Middle frontal gyrus (tissue), 1 donor: Measurements from ENCODE around the gene PRPF6.

Source experiments
- DNase-seq: peaks from one replicate; pipeline ENCODE4 v3.0.0-alpha.2; 2015; ENCODE audit warnings: low spot score; ENCODE audit errors: extremely low spot score

The PRPF6 gene

GRCh38 chr20:64032706-64033624, 52.0 kb downstream of the PRPF6 start:
- no peak for DNase-seq

GRCh38 chr20:64033981-64034493, 53.1 kb downstream of the PRPF6 start:
- DNase-seq: no peak

- DNase-seq: no peak
These were observed 54.4 kb downstream of the PRPF6 start for GRCh38 chr20:64035066-64035932.

- DNase-seq: no peak
These were observed 55.0 kb downstream of the PRPF6 start, which contains the start of gene C20orf204 for GRCh38 chr20:64035933-64036345. C20orf204 (plus strand) TSS chr20:64036182; CDS start chr20:64036324, 142 bp downstream.

GRCh38 chr20:64036346-64037198, 55.6 kb downstream of the PRPF6 start:
- no peak for DNase-seq

GRCh38 chr20:64037199-64037497, 56.2 kb downstream of the PRPF6 start:
- DNase-seq: no peak

GRCh38 chr20:64037498-64038213, 56.7 kb downstream of the PRPF6 start:
- no peak for DNase-seq

- DNase-seq: no peak
These were observed 57.3 kb downstream of the PRPF6 start for GRCh38 chr20:64038224-64038564.

GRCh38 chr20:64038565-64039292, 57.8 kb downstream of the PRPF6 start:
- no peak for DNase-seq

- DNase-seq: no peak
These were observed 58.6 kb downstream of the PRPF6 start for GRCh38 chr20:64039293-64040160.

- DNase-seq: no peak
These were observed 59.5 kb downstream of the PRPF6 start for GRCh38 chr20:64040231-64041039.

GRCh38 chr20:64041040-64041780, 60.3 kb downstream of the PRPF6 start:
- no peak for DNase-seq

GRCh38 chr20:64041781-64042053, 60.8 kb downstream of the PRPF6 start:
- no peak for DNase-seq

GRCh38 chr20:64042054-64042781, 61.3 kb downstream of the PRPF6 start:
- no peak for DNase-seq

GRCh38 chr20:64043768-64044167, 62.8 kb downstream of the PRPF6 start:
- DNase-seq: no peak

- DNase-seq: no peak
These were observed 63.7 kb downstream of the PRPF6 start for GRCh38 chr20:64044484-64045247.
